Body of pancreas (tissue), 4 donors: Measurements from ENCODE around the gene C1QBP. TPM values are rescaled to one million over a fixed set of nuclear protein-coding genes. Genes with fewer than 3 reads are reported as not detected.

Experiments
- ATAC-seq: fragments of 150-250 bp; one replicate; pipeline ENCODE4 v1.9.1; 2016
- DNase-seq, 4 donors: peaks; one replicate each; pipeline ENCODE4 v3.0.0-alpha.2; 2019
- H3K27ac ChIP-seq, 4 donors: fragments of 200-600 bp; sonication (generic); 1 replicate in 3 of 4; 2 replicates in 1 of 4; pipeline versions ENCODE4 v1.5.1 to v1.6.1; 2016 to 2019; ENCODE audit warnings: mild to moderate bottlenecking in 1 of 4, mixed read lengths in 1 of 4, moderate library complexity in 1 of 4
- H3K27me3 ChIP-seq, 2 donors: fragments of 200-600 bp; sonication (generic); one replicate each; pipeline ENCODE4 v1.6.0; 2016; ENCODE audit warnings: mild to moderate bottlenecking in 1 of 2
- H3K36me3 ChIP-seq, 2 donors: fragments of 200-600 bp; sonication (generic); replicated peaks in 1 of 2; 2 replicates each; pipeline ENCODE4 v1.5.1; 2016; ENCODE audit warnings: low read depth in 2 of 2; ENCODE audit not compliant: insufficient read depth in 1 of 2
- H3K4me1 ChIP-seq: fragments of 200-600 bp; sonication (generic); one replicate; pipeline ENCODE4 v1.6.0; 2016
- H3K4me3 ChIP-seq, 2 donors: fragments of 200-600 bp; sonication (generic); 1 replicate in 1 of 2; 2 replicates in 1 of 2; pipeline ENCODE4 v1.5.1; 2016 to 2019
- H3K9me3 ChIP-seq, 3 donors: fragments of 200-600 bp; sonication (generic); 1 replicate in 2 of 3; 2 replicates in 1 of 3; pipeline ENCODE4 v1.5.1; 2016
- POLR2A ChIP-seq, 3 donors: fragments of 450-650 bp; IDR thresholded peaks; one replicate each; pipeline ENCODE4 v1.6.1; 2016; ENCODE audit warnings: antibody characterized with exemption in 3 of 3, mild to moderate bottlenecking in 2 of 3
- WGBS, 2 donors: methylation state at CpG; one replicate each; pipeline ENCODE4 v1.1.5; 2017; 5-methylcytosine and 5-hydroxymethylcytosine counted together
- intact Hi-C: fragments of 100-400 bp; cut with DNase I; formaldehyde crosslinking; loops from one replicate; pipeline ENCODE4 v1.15.1; 2023
- total RNA-seq, 2 donors: library from RNA; depleted of rRNA; stranded (reverse); fragments of >200 nt; gene quantifications; one replicate each; pipeline ENCODE4 v1.1.0, GENCODE V29; 2016
- TF ChIP-seq, protein P1 (sequence below), 7 experiments: fragments of 450-650 bp in 4 of 7; fragments of 200-600 bp in 3 of 7; sonication (generic) in 3 of 7; IDR thresholded peaks; one replicate each; pipeline ENCODE4 v1.5.1; 2016 to 2019; ENCODE audit warnings: antibody characterized with exemption in 7 of 7

The C1QBP gene
- total RNA-seq, 2 donors from 2014 or later: 46.5 to 62.3 TPM

DNA sequence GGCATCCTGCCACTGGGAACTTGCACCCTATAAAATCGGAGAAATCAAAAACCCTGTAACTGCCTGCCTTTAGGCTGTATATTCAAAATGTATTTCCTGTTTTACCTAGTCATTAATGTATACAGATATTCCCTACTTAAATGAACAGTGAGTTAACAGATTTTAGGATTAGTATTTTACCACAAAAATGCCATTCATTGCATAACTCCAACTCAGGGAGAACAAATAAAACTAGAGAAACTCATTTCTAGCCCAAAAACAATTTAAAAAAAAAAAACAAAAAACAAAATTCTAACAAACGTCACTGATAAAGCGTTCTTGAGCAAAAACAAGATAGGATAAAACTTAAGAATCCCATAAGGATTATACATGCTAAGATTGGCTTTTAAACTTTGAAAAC, 33.6 kb upstream of the C1QBP start:
- Histone ChIP-seq H3K36me3 (peaks cover 0 to 23% of the 10 kb centered on the region in 2 donors), H3K27me3 (no peaks in the 10 kb centered on the region), H3K4me3 (no peak overlapping the region), H3K27ac (no peak overlapping the region), H3K9me3 (no peaks in the 10 kb centered on the region), H3K4me1 (peaks cover 11% of the 10 kb centered on the region)
- ATAC-seq (no peak), DNase-seq (no peak)
- 81 to 85% methylated on average over 3 of the region's 3 CpGs for WGBS, 2 donors
- TF ChIP-seq, protein P1, sequence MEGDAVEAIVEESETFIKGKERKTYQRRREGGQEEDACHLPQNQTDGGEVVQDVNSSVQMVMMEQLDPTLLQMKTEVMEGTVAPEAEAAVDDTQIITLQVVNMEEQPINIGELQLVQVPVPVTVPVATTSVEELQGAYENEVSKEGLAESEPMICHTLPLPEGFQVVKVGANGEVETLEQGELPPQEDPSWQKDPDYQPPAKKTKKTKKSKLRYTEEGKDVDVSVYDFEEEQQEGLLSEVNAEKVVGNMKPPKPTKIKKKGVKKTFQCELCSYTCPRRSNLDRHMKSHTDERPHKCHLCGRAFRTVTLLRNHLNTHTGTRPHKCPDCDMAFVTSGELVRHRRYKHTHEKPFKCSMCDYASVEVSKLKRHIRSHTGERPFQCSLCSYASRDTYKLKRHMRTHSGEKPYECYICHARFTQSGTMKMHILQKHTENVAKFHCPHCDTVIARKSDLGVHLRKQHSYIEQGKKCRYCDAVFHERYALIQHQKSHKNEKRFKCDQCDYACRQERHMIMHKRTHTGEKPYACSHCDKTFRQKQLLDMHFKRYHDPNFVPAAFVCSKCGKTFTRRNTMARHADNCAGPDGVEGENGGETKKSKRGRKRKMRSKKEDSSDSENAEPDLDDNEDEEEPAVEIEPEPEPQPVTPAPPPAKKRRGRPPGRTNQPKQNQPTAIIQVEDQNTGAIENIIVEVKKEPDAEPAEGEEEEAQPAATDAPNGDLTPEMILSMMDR (IDR thresholded peaks at IDR 0.05): no peak
- TF ChIP-seq POLR2A (IDR thresholded peaks at IDR 0.05): no peak
- intact Hi-C loops: no loop called here

- 1% methylated on average over 17 of the region's 17 CpGs for WGBS, 2 donors
- TF ChIP-seq, protein P1 (IDR thresholded peaks at IDR 0.05): no peak
- TF ChIP-seq POLR2A (IDR thresholded peaks at IDR 0.05): no peak
- Histone ChIP-seq H3K4me3 (peak overlapping the region; percentile 57 to 99), H3K36me3 (peaks cover 0 to 2% of the 10 kb centered on the region in 2 donors), H3K4me1 (peaks cover 24% of the 10 kb centered on the region), H3K27me3 (no peaks in the 10 kb centered on the region), H3K27ac (peak overlapping the region in 3 of 4 donors; percentile 43 to 84 (median 77)), H3K9me3 (no peaks in the 10 kb centered on the region)
- intact Hi-C loops: no loop called here
- DNase-seq (no peak), ATAC-seq (no peak)
Measured at GRCh38 chr17:5468075-5468473, 29.1 kb upstream of the C1QBP start.

- WGBS, 2 donors: 2 to 4% methylated on average over 8 of the region's 8 CpGs
- no peak overlapping the region for H3K27ac ChIP-seq
- no peak overlapping the region for H3K4me3 ChIP-seq
- H3K4me1 ChIP-seq: peaks cover 24% of the 10 kb centered on the region
- TF ChIP-seq, protein P1 (IDR thresholded peaks at IDR 0.05): no peak
- no peak for TF ChIP-seq POLR2A (IDR thresholded peaks at IDR 0.05)
- intact Hi-C loops: no loop called here
- DNase-seq (no peak), ATAC-seq (no peak)
- H3K27me3 ChIP-seq: no peaks in the 10 kb centered on the region
- no peaks in the 10 kb centered on the region for H3K9me3 ChIP-seq
- H3K36me3 ChIP-seq: no peaks in the 10 kb centered on the region
Measured at GRCh38 chr17:5467416-5467815, 28.5 kb upstream of the C1QBP start.

DNA sequence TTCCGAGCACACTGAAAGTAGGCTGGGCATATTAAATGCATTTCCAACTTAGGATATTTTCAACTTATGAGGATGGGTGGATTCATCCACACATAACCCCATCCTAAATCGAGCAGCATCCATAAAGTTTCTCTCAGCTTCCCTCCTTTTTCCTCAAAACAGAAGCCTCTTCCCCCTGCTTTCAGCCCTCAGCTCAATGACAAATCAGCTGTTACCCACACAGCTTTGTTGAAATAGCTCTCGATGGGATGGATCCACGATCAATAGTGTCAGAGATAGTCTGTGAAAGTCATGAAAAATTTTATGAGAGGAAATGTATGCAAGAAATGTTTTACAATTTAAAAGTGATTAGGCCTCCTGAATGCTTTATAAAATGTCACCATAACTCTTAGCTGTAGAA, 27.3 kb upstream of the C1QBP start:
- intact Hi-C loops: no loop called here
- DNase-seq: no peak
- Histone ChIP-seq H3K4me1 (peaks cover 24% of the 10 kb centered on the region), H3K36me3 (peaks cover 0 to 2% of the 10 kb centered on the region in 2 donors), H3K27me3 (no peaks in the 10 kb centered on the region), H3K4me3 (no peak overlapping the region), H3K9me3 (no peaks in the 10 kb centered on the region), H3K27ac (no peak overlapping the region)
- no peak for TF ChIP-seq POLR2A (IDR thresholded peaks at IDR 0.05)
- TF ChIP-seq, protein P1 (IDR thresholded peaks at IDR 0.05): no peak
- ATAC-seq: no peak
- 75 to 82% methylated on average over 4 of the region's 4 CpGs for WGBS, 2 donors

DNA sequence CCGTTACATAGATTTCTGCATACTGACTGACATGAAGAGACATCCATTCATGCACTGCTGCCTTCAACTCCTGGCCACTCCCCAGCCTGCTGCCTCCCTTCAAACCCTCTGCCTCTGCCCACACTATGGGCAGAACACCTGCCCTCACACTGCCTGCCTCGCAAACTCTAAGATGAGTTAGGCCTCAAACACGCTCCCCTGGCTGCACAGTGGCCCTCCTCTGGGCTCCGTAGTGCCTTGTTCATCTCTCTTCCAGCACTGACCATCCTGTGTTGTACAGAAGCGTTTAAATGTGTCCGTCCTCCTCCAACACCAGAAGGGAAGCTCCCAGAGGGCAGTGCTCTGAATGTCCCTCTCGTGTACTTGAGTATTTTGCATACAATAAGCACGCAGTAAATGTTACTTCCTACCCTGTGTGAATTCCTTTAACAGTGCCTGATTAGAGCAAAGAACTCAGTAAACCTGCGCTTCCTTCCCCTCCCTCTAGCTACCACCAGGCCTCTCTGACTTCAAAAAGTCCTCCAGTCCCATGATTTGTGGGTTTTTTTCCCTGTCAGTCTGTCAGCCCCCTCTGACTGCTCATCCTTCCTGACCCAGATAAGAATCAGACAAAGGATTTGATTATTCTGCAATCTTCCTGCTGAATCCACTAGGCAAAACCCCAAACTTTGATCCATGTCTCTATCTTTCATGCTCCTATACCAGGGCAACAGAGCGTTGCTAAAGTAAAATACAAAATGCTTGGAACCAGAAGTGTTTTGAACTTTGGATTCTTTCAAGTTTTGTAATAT, 26.0 kb upstream of the C1QBP start:
- intact Hi-C loops: no loop called here

More for the DNA sequence above, 26.0 kb upstream of the C1QBP start:
- DNase-seq (no peak), ATAC-seq (no peak)
- H3K9me3 ChIP-seq: no peaks in the 10 kb centered on the region
- WGBS, 2 donors: 85 to 91% methylated on average over 10 of the region's 10 CpGs
- no peak for TF ChIP-seq POLR2A (IDR thresholded peaks at IDR 0.05)
- TF ChIP-seq, protein P1 (IDR thresholded peaks at IDR 0.05): no peak
- H3K27ac ChIP-seq: no peak overlapping the region
- H3K4me3 ChIP-seq: no peak overlapping the region
- H3K36me3 ChIP-seq: peaks cover 0 to 2% of the 10 kb centered on the region in 2 donors
- H3K27me3 ChIP-seq: no peaks in the 10 kb centered on the region
- peaks cover 24% of the 10 kb centered on the region for H3K4me1 ChIP-seq
